ENCODE measurements around the gene PPFIA4. TPM values are rescaled to one million over a fixed set of nuclear protein-coding genes. Genes with fewer than 3 reads are reported as not detected.

PPFIA4 gene
- total RNA-seq, 1 donor from 2014 or later, result 1.2 TPM

GRCh38 chr1:203025686-203026030 is 633 bp upstream of the PPFIA4 start:
- H3K4me1 Mint-ChIP-seq (ENCODE audit: low read depth), result peaks cover 2% of the 10 kb centered on the region
- no peak overlapping the region for H3K27ac Mint-ChIP-seq
- H3K9me3 Mint-ChIP-seq (ENCODE audit: low read depth), result peaks cover 6% of the 10 kb centered on the region
- peaks cover 21% of the 10 kb centered on the region for H3K36me3 Mint-ChIP-seq (ENCODE audit: insufficient read depth)
- H3K4me3 Mint-ChIP-seq (ENCODE audit: low read depth), result peak overlapping the region; percentile 13
- H3K27me3 Mint-ChIP-seq, result peaks cover 41% of the 10 kb centered on the region
- no peak for TF ChIP-seq CTCF (IDR thresholded peaks at IDR 0.05; ENCODE audit: unreplicated experiment)
- no peak for DNase-seq (ENCODE audit: low spot score, unreplicated experiment)

GRCh38 chr1:203026666-203027663 is 674 bp downstream of the PPFIA4 start:
- peaks cover 2% of the 10 kb centered on the region for H3K4me1 Mint-ChIP-seq (ENCODE audit: low read depth)
- H3K9me3 Mint-ChIP-seq (ENCODE audit: low read depth), result peaks cover 6% of the 10 kb centered on the region
- DNase-seq (ENCODE audit: low spot score, unreplicated experiment), result no peak
- H3K27me3 Mint-ChIP-seq, result peaks cover 53% of the 10 kb centered on the region
- H3K36me3 Mint-ChIP-seq (ENCODE audit: insufficient read depth), result peaks cover 15% of the 10 kb centered on the region
- peak overlapping the region; percentile 29 for H3K27ac Mint-ChIP-seq
- peak overlapping the region; percentile 66 for H3K4me3 Mint-ChIP-seq (ENCODE audit: low read depth)
- no peak for TF ChIP-seq CTCF (IDR thresholded peaks at IDR 0.05; ENCODE audit: unreplicated experiment)

- H3K4me3 Mint-ChIP-seq (ENCODE audit: low read depth), result no peak overlapping the region
- H3K27me3 Mint-ChIP-seq, result peaks cover 58% of the 10 kb centered on the region
- H3K9me3 Mint-ChIP-seq (ENCODE audit: low read depth), result peaks cover 6% of the 10 kb centered on the region
- no peak for DNase-seq (ENCODE audit: low spot score, unreplicated experiment)
- peaks cover 12% of the 10 kb centered on the region for H3K36me3 Mint-ChIP-seq (ENCODE audit: insufficient read depth)
- H3K27ac Mint-ChIP-seq, result no peak overlapping the region
- peaks cover 2% of the 10 kb centered on the region for H3K4me1 Mint-ChIP-seq (ENCODE audit: low read depth)
- TF ChIP-seq CTCF (IDR thresholded peaks at IDR 0.05; ENCODE audit: unreplicated experiment), result no peak
These were observed 1.9 kb downstream of the PPFIA4 start for GRCh38 chr1:203028067-203028783.

- no peak for TF ChIP-seq CTCF (IDR thresholded peaks at IDR 0.05; ENCODE audit: unreplicated experiment)
- H3K27ac Mint-ChIP-seq, result no peak overlapping the region
- no peak for DNase-seq (ENCODE audit: low spot score, unreplicated experiment)
- peaks cover 8% of the 10 kb centered on the region for H3K36me3 Mint-ChIP-seq (ENCODE audit: insufficient read depth)
- H3K9me3 Mint-ChIP-seq (ENCODE audit: low read depth), result peaks cover 6% of the 10 kb centered on the region
- H3K4me3 Mint-ChIP-seq (ENCODE audit: low read depth), result no peak overlapping the region
- peaks cover 60% of the 10 kb centered on the region for H3K27me3 Mint-ChIP-seq
- peaks cover 2% of the 10 kb centered on the region for H3K4me1 Mint-ChIP-seq (ENCODE audit: low read depth)
These were observed 2.7 kb downstream of the PPFIA4 start for GRCh38 chr1:203028784-203029553.

GRCh38 chr1:203031467-203031866 is 5.2 kb downstream of the PPFIA4 start:
- no peak overlapping the region for H3K27ac Mint-ChIP-seq
- no peak for TF ChIP-seq CTCF (IDR thresholded peaks at IDR 0.05; ENCODE audit: unreplicated experiment)
- no peak overlapping the region for H3K4me3 Mint-ChIP-seq (ENCODE audit: low read depth)
- no peaks in the 10 kb centered on the region for H3K36me3 Mint-ChIP-seq (ENCODE audit: insufficient read depth)
- H3K4me1 Mint-ChIP-seq (ENCODE audit: low read depth), result peaks cover 2% of the 10 kb centered on the region
- DNase-seq (ENCODE audit: low spot score, unreplicated experiment), result no peak
- no peaks in the 10 kb centered on the region for H3K9me3 Mint-ChIP-seq (ENCODE audit: low read depth)
- peaks cover 64% of the 10 kb centered on the region for H3K27me3 Mint-ChIP-seq
